Lower lobe of right lung (tissue), 2 donors: ENCODE measurements around the gene TMEM51. TPM values are rescaled to one million over a fixed set of nuclear protein-coding genes. Genes with fewer than 3 reads are reported as not detected.
A peak's percentile ranks its signal among the peaks of the same experiment; 100 is the strongest.

ENCODE experiments used
- ATAC-seq, 2 donors: fragments of 200-7000 bp; cut with Tn5 transposase; one replicate each; pipeline ENCODE4 v1.9.1; 2020 to 2022; ENCODE audit warnings: mild to moderate bottlenecking in 2 of 2, moderate library complexity in 2 of 2
- DNase-seq: peaks from one replicate; pipeline ENCODE4 v3.0.0-alpha.2; 2020
- H3K27ac ChIP-seq: fragments of 200-600 bp; one replicate; pipeline ENCODE4 v1.8.0; 2022
- H3K27me3 ChIP-seq: fragments of 200-600 bp; one replicate; pipeline ENCODE4 v1.8.0; 2022; ENCODE audit warnings: low read depth
- H3K36me3 ChIP-seq: fragments of 200-600 bp; one replicate; pipeline ENCODE4 v1.8.0; 2022; ENCODE audit warnings: mild to moderate bottlenecking
- H3K4me1 ChIP-seq: fragments of 200-600 bp; one replicate; pipeline ENCODE4 v1.8.0; 2022
- H3K4me3 ChIP-seq: fragments of 200-600 bp; one replicate; pipeline ENCODE4 v1.8.0; 2022; ENCODE audit warnings: mild to moderate bottlenecking
- H3K9me3 ChIP-seq: fragments of 200-600 bp; one replicate; pipeline ENCODE4 v1.8.0; 2022
- intact Hi-C: fragments of 100-400 bp; cut with DNase I; formaldehyde crosslinking; loops from one replicate; pipeline ENCODE4 v1.11.0; 2022
- total RNA-seq: library from RNA; stranded (reverse); fragmentation: NEBNext Ultra II Directional; extraction: Animal tissue kit (Norgen Biotek cat#: 25700); gene quantifications from one replicate; pipeline ENCODE4 v1.2.1, GENCODE V29; 2021
- TF ChIP-seq, protein P1 (sequence below): fragments of 200-600 bp; IDR thresholded peaks from one replicate; pipeline ENCODE4 v1.8.0; 2022; ENCODE audit warnings: antibody characterized with exemption, mild to moderate bottlenecking
- donor health status: DM: no; HTN: yes; CAD: no; lungs with severe emphysema.

Gene TMEM51
- total RNA-seq, 1 donor from 2014 or later, result 18.4 TPM

DNA sequence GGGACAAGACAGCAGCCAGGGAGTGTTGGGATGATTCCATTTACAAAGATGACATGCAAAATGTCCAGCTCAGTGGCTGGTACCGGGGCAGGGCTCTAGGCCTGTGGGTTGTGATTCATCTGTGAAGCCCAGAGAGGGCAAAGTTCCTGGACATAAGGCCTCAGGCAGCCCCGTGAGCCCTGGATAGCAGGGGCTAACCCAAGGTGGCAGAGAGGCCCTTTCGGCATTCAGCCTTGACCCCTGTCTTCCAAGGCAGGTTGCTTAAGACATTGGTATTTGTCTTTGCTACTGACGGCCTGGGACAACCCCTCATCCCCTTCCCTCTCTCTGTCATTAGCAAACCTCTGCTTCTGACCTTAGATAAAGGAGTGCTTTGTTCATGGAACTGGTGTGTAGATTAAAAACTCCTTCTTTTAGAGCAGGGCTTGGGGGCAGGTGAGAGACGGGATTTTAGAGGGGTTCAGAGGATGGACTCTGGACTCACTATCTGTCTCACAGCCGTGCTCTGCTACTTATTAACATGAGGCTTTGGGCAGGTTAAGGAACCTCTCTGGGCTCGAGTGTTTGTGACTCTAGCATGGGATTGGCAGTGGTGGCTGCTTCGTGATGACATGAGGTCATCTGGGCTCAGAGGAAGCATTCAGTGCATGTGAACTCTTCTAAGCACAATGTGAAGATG lies 36.3 kb downstream of the TMEM51 start:
- Histone ChIP-seq H3K4me1 (peaks cover 33% of the 10 kb centered on the region), H3K4me3 (no peak overlapping the region), H3K27me3 (no peaks in the 10 kb centered on the region), H3K27ac (no peak overlapping the region), H3K36me3 (no peaks in the 10 kb centered on the region), H3K9me3 (no peaks in the 10 kb centered on the region)
- DNase-seq, result no peak
- no peak for ATAC-seq
- intact Hi-C loops, result no loop called here
- TF ChIP-seq, protein P1, sequence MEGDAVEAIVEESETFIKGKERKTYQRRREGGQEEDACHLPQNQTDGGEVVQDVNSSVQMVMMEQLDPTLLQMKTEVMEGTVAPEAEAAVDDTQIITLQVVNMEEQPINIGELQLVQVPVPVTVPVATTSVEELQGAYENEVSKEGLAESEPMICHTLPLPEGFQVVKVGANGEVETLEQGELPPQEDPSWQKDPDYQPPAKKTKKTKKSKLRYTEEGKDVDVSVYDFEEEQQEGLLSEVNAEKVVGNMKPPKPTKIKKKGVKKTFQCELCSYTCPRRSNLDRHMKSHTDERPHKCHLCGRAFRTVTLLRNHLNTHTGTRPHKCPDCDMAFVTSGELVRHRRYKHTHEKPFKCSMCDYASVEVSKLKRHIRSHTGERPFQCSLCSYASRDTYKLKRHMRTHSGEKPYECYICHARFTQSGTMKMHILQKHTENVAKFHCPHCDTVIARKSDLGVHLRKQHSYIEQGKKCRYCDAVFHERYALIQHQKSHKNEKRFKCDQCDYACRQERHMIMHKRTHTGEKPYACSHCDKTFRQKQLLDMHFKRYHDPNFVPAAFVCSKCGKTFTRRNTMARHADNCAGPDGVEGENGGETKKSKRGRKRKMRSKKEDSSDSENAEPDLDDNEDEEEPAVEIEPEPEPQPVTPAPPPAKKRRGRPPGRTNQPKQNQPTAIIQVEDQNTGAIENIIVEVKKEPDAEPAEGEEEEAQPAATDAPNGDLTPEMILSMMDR, result no peak

DNA sequence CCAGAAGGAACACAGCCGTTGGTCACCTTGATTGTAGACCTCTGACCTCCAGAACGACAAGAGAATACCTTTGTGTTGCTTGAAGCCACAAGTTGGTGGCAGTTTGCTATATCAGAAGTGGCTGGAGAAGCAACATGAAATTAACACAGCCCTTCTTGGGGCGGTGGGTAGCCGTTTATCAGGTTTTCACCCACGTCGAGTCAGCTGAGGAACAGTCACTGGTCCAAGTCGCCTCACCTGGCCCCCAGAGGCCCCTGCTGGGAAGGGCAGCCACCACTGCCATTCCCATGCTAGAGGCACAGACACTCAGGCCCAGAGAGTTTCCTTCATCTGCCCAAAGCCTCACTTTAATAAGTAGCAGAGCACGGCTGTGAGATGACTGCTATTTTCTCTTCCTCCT lies 37.7 kb downstream of the TMEM51 start:
- DNase-seq, result no peak
- no peak overlapping the region for H3K27ac ChIP-seq
- peaks cover 33% of the 10 kb centered on the region for H3K4me1 ChIP-seq

DNA sequence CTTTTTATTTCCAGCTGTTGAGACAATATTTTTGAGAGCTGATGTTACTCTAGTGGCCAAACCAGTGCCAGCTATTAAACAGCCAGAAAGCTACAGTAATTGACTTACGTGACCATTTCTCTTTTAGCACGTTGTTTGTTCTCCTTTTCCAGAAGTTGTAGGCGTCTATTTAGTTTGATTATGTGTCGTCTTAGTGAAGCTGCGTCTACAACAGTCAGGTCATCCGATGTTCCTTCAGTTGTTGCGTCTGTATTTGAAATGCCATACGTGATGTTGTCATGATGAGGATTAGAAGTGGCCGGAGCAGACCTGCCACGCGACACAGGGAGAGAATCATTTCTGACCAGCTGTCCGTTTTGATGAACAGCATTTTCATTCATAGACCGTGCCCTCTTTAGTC lies 38.2 kb downstream of the TMEM51 start:
- H3K9me3 ChIP-seq, result no peaks in the 10 kb centered on the region
- intact Hi-C loops, result no loop called here
- peak; percentile 25 to 27 for ATAC-seq
- peaks cover 32% of the 10 kb centered on the region for H3K4me1 ChIP-seq
- no peak overlapping the region for H3K27ac ChIP-seq
- TF ChIP-seq, protein P1, result no peak
- no peaks in the 10 kb centered on the region for H3K27me3 ChIP-seq
- H3K36me3 ChIP-seq, result no peaks in the 10 kb centered on the region
- no peak for DNase-seq
- no peak overlapping the region for H3K4me3 ChIP-seq

More for the DNA sequence above, 37.7 kb downstream of the TMEM51 start:
- Histone ChIP-seq H3K9me3 (no peaks in the 10 kb centered on the region), H3K27me3 (no peaks in the 10 kb centered on the region), H3K4me3 (no peak overlapping the region), H3K36me3 (no peaks in the 10 kb centered on the region)
- intact Hi-C loops, result no loop called here
- TF ChIP-seq, protein P1, result no peak
- ATAC-seq, result no peak

DNA sequence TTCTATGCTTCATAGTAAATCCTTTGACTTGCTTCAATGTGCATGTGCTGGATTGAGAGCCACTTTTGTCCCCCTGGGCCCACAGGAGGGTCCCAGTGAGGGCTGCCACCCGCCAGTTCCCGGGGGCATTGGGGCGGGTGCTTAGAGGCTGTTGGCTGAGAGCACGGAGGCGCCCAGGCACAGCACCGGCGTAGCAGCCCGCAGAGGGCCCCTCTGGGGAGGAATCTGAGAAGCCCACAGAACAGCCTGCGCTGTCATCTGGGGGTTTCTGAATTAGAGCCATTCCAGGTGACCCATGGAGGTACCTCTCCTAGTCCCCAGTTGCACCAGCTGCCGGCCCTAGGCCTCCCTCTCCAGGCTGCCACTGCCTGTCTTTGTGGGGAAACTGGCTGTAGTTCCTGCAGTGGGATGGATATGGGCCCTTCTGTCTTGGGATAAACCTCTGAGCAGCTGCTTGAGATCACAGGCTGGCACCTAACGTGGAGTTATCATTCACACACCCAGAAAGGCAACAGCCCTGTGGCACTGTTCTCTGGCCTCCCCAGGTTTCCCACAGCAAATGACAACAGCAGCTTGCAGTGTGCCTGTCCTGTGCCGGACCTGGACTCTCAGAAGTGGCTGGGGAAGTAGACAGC lies 39.5 kb downstream of the TMEM51 start:
- Histone ChIP-seq H3K36me3 (no peaks in the 10 kb centered on the region), H3K27me3 (no peaks in the 10 kb centered on the region), H3K9me3 (no peaks in the 10 kb centered on the region), H3K4me3 (no peak overlapping the region), H3K27ac (no peak overlapping the region), H3K4me1 (peaks cover 20% of the 10 kb centered on the region)
- intact Hi-C loops, result no loop called here
- ATAC-seq (no peak), DNase-seq (no peak)
- TF ChIP-seq, protein P1, result no peak

DNA sequence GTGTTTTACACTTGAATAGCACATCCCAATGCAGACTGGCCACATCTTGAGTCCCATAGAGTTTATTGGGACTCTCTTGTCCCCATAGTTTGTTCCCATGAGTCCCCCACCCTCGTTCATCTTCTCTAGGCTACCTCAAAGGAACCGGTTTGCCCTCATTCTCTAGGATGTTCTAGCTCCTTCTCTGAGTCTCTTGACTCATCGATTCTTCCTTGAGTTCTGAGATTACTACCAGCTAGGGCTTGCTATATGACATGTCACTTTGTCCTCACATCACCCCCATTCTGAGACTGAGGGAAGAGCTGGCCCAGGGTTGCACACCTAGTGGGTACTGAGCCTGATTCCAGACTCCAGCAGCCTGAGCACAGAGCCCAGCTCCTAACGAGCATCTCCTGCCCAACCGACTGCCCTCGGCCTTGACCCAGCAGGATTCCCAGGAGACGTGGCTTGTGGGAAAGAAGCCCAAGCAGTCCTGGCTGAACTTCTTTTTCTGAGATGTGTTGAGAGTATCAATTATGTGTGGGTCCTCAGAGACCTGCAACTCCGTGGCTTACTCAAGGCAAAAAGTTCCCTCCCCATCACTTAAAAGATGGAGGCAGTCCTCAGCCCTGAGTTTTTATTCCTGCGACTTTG lies 42.0 kb downstream of the TMEM51 start:
- no peak for ATAC-seq
- no peak overlapping the region for H3K4me3 ChIP-seq
- H3K9me3 ChIP-seq, result no peaks in the 10 kb centered on the region
- no peak overlapping the region for H3K27ac ChIP-seq
- H3K36me3 ChIP-seq, result no peaks in the 10 kb centered on the region
- H3K4me1 ChIP-seq, result peaks cover 5% of the 10 kb centered on the region
- no peak for DNase-seq
- TF ChIP-seq, protein P1, result no peak
- no peaks in the 10 kb centered on the region for H3K27me3 ChIP-seq
- intact Hi-C loops, result no loop called here
